GM23338 (cell line): ENCODE data around the gene TRIO. TPM values are rescaled to one million over a fixed set of nuclear protein-coding genes. Genes with fewer than 3 reads are reported as not detected.

Experiments
- ATAC-seq: fragments of 200-7000 bp; cut with Tn5 transposase; 3 replicates; pipeline ENCODE4 v1.9.1; 2020
- DNase-seq: peaks from one replicate; pipeline ENCODE4 v3.0.0-alpha.2; 2015; ENCODE audit warnings: low spot score
- H2AFZ ChIP-seq: fragments of 200-600 bp; sonication (generic); 2 replicates; pipeline ENCODE4 v1.8.0; 2016; ENCODE audit warnings: antibody characterized with exemption, mild to moderate bottlenecking, moderate library complexity
- H3F3A ChIP-seq: fragments of 200-600 bp; sonication (generic); replicated peaks from 2 replicates; pipeline ENCODE4 v1.8.0; 2017; ENCODE audit warnings: antibody characterized with exemption, mixed run types, low read depth
- H3K27ac ChIP-seq: fragments of 200-600 bp; sonication (generic); 2 replicates; pipeline ENCODE4 v1.6.1; 2016; ENCODE audit warnings: low read depth
- H3K27me3 ChIP-seq: fragments of 200-600 bp; sonication (generic); 2 replicates; pipeline ENCODE4 v1.8.0; 2016; ENCODE audit warnings: mild to moderate bottlenecking, mixed run types, moderate library complexity; ENCODE audit not compliant: insufficient read depth
- H3K36me3 ChIP-seq: fragments of 200-600 bp; sonication (generic); 2 replicates; pipeline ENCODE4 v1.8.0; 2016; ENCODE audit warnings: mild to moderate bottlenecking; ENCODE audit not compliant: insufficient read depth
- H3K4me1 ChIP-seq: fragments of 200-600 bp; sonication (generic); 2 replicates; pipeline ENCODE4 v1.8.0; 2016; ENCODE audit warnings: mild to moderate bottlenecking, moderate library complexity; ENCODE audit not compliant: insufficient read depth
- H3K4me2 ChIP-seq: fragments of 200-600 bp; sonication (generic); 2 replicates; pipeline ENCODE4 v1.7.1; 2017; ENCODE audit warnings: mixed run types
- H3K4me3 ChIP-seq: fragments of 200-600 bp; sonication (generic); 2 replicates; pipeline ENCODE4 v1.6.1; 2016; ENCODE audit warnings: mixed run types
- H3K79me2 ChIP-seq: fragments of 200-600 bp; sonication (generic); replicated peaks from 2 replicates; pipeline ENCODE4 v1.8.0; 2017; ENCODE audit warnings: mild to moderate bottlenecking; ENCODE audit not compliant: insufficient read depth
- H3K9me2 ChIP-seq: fragments of 200-600 bp; sonication (generic); 2 replicates; pipeline ENCODE4 v1.8.0; 2017; ENCODE audit not compliant: insufficient read depth
- H4K20me1 ChIP-seq: fragments of 200-600 bp; sonication (generic); replicated peaks from 2 replicates; pipeline ENCODE4 v1.8.0; 2017; ENCODE audit warnings: mild to moderate bottlenecking; ENCODE audit not compliant: insufficient read depth
- H3K27ac Mint-ChIP-seq: 2 replicates; pipeline ENCODE4 v1.8.0; 2020; ENCODE audit warnings: inconsistent platforms, mild to moderate bottlenecking, moderate library complexity, mixed read lengths
- H3K27me3 Mint-ChIP-seq: 3 replicates; pipeline ENCODE4 v1.8.0; 2022; ENCODE audit warnings: low read depth, mild to moderate bottlenecking, moderate library complexity, mixed read lengths, inconsistent platforms; ENCODE audit not compliant: insufficient read depth, poor library complexity
- H3K36me3 Mint-ChIP-seq: 3 replicates; pipeline ENCODE4 v1.8.0; 2021; ENCODE audit warnings: low read depth, mild to moderate bottlenecking, inconsistent platforms, moderate library complexity, mixed read lengths
- H3K4me1 Mint-ChIP-seq: 3 replicates; pipeline ENCODE4 v1.8.0; 2020; ENCODE audit warnings: mild to moderate bottlenecking, inconsistent platforms, mixed read lengths
- H3K4me3 Mint-ChIP-seq: 3 replicates; pipeline ENCODE4 v1.8.0; 2021; ENCODE audit warnings: moderate library complexity, mild to moderate bottlenecking, inconsistent platforms, mixed read lengths
- H3K9me3 Mint-ChIP-seq: 3 replicates; pipeline ENCODE4 v1.8.0; 2020; ENCODE audit warnings: moderate library complexity, mild to moderate bottlenecking, inconsistent platforms, mixed read lengths
- CREB1 ChIP-seq: fragments of 250-450 bp; sonication (Bioruptor Pico); IDR thresholded peaks from 2 replicates; pipeline ENCODE4 v1.5.0; 2020; ENCODE audit warnings: low read depth, mild to moderate bottlenecking, moderate library complexity
- ETS1 ChIP-seq: IDR thresholded peaks from 2 replicates; pipeline ENCODE4 v1.6.1; 2016; ENCODE audit warnings: antibody characterized with exemption
- EZH2phosphoT487 ChIP-seq: fragments of 200-600 bp; sonication (generic); IDR thresholded peaks from one replicate; pipeline ENCODE4 v1.8.1; 2018; ENCODE audit warnings: antibody characterized with exemption; ENCODE audit not compliant: unreplicated experiment
- REST ChIP-seq: IDR thresholded peaks from one replicate; pipeline ENCODE4 v1.6.1; 2018; ENCODE audit warnings: antibody characterized with exemption; ENCODE audit not compliant: unreplicated experiment
- STAT1 ChIP-seq: IDR thresholded peaks from one replicate; pipeline ENCODE4 v1.6.1; 2016; ENCODE audit warnings: antibody characterized with exemption; ENCODE audit not compliant: unreplicated experiment
- ZNF331 ChIP-seq: fragments of 250-450 bp; sonication (Bioruptor Pico); IDR thresholded peaks from 2 replicates; pipeline ENCODE4 v1.5.0; 2020; ENCODE audit warnings: low read depth, mild to moderate bottlenecking, moderate library complexity
- ZNF462 ChIP-seq: fragments of 250-450 bp; sonication (Bioruptor Pico); IDR thresholded peaks from 2 replicates; pipeline ENCODE4 v1.5.0; 2020; ENCODE audit warnings: mild to moderate bottlenecking, moderate library complexity
- polyA plus RNA-seq: library from polyadenylated mRNA; unstranded; fragments of >200 nt; fragmentation: Nextera tagmentation; extraction: Ambion mirVana; gene quantifications from 2 replicates; pipeline ENCODE4 v1.2.1, GENCODE V29; 2016
- total RNA-seq: library from RNA; depleted of rRNA; stranded (reverse); fragments of >200 nt; shearing (Covaris generic); gene quantifications from 2 replicates; pipeline ENCODE4 v1.2.3, GENCODE V29; 2014

TRIO gene
- total and polyA plus RNA-seq, 2 experiments from 2014 or later = 13.8 to 113 TPM

GRCh38 chr5:14220642-14221041 is 77.5 kb downstream of the TRIO start (continued):
- no peak for TF ChIP-seq REST

GRCh38 chr5:14221732-14222131 is 78.6 kb downstream of the TRIO start:
- Mint-ChIP-seq H3K4me3 (no peak overlapping the region), H3K27me3 (peaks cover 6% of the 10 kb centered on the region), H3K27ac (no peak overlapping the region), H3K9me3 (no peaks in the 10 kb centered on the region), H3K36me3 (no peaks in the 10 kb centered on the region), H3K4me1 (peaks cover 73% of the 10 kb centered on the region)
- no peaks in the 10 kb centered on the region for H3K27me3 ChIP-seq
- peaks cover 72% of the 10 kb centered on the region for H3K4me1 ChIP-seq
- no peaks in the 10 kb centered on the region for H3K36me3 ChIP-seq
- H3K9me2 ChIP-seq = peaks cover 12% of the 10 kb centered on the region
- no peak overlapping the region for H2AFZ ChIP-seq
- H3F3A ChIP-seq = no peaks in the 10 kb centered on the region
- DNase-seq (no peak), ATAC-seq (no peak)
- peaks cover 99% of the 10 kb centered on the region for H3K79me2 ChIP-seq
- no peak overlapping the region for H3K4me3 ChIP-seq
- no peak for TF ChIP-seq REST
- TF ChIP-seq ZNF462 (CRISPR knock-in tag) = no peak
- TF ChIP-seq EZH2phosphoT487 = no peak
- TF ChIP-seq CREB1 (CRISPR knock-in tag) = no peak
- TF ChIP-seq STAT1 = no peak
- no peak for TF ChIP-seq ZNF331 (CRISPR knock-in tag)
- TF ChIP-seq ETS1 = no peak
- no peak overlapping the region for H3K4me2 ChIP-seq
- H3K27ac ChIP-seq = no peak overlapping the region
- H4K20me1 ChIP-seq = peaks cover 13% of the 10 kb centered on the region
